Measurements from ENCODE around the gene MARCHF10.

Gene MARCHF10

GRCh38 chr17:62676231-62676943 is 131.7 kb downstream of the MARCHF10 start:
- no peak for DNase-seq

- DNase-seq = no peak
Observed at GRCh38 chr17:62675701-62676100, 132.4 kb downstream of the MARCHF10 start.

GRCh38 chr17:62675260-62675659 is 132.9 kb downstream of the MARCHF10 start:
- DNase-seq = no peak

GRCh38 chr17:62674841-62675240 is 133.3 kb downstream of the MARCHF10 start:
- DNase-seq = no peak

GRCh38 chr17:62674363-62674739 is 133.8 kb downstream of the MARCHF10 start:
- no peak for DNase-seq

GRCh38 chr17:62673614-62674362 is 134.3 kb downstream of the MARCHF10 start:
- no peak for DNase-seq

GRCh38 chr17:62672957-62673356 is 135.2 kb downstream of the MARCHF10 start:
- no peak for DNase-seq

- no peak for DNase-seq
Observed at GRCh38 chr17:62671553-62671952, 136.6 kb downstream of the MARCHF10 start.

GRCh38 chr17:62670202-62670821 is 137.8 kb downstream of the MARCHF10 start:
- DNase-seq = no peak

- DNase-seq = no peak
Observed at GRCh38 chr17:62668091-62668804, 139.9 kb downstream of the MARCHF10 start.

GRCh38 chr17:62666801-62667591 is 141.1 kb downstream of the MARCHF10 start:
- no peak for DNase-seq

- DNase-seq = no peak
Observed at GRCh38 chr17:62666061-62666800, 141.9 kb downstream of the MARCHF10 start.

GRCh38 chr17:62665599-62665998 is 142.5 kb downstream of the MARCHF10 start:
- DNase-seq = no peak

- no peak for DNase-seq
Observed at GRCh38 chr17:62664336-62665120, 143.6 kb downstream of the MARCHF10 start.

- DNase-seq = no peak
Observed at GRCh38 chr17:62663304-62663703, 144.8 kb downstream of the MARCHF10 start.

- no peak for DNase-seq
Observed at GRCh38 chr17:62662855-62663254, 145.3 kb downstream of the MARCHF10 start.

- no peak for DNase-seq
Observed at GRCh38 chr17:62661337-62661736, 146.8 kb downstream of the MARCHF10 start.

GRCh38 chr17:62660629-62661118 is 147.4 kb downstream of the MARCHF10 start:
- DNase-seq = no peak

- DNase-seq = no peak
Observed at GRCh38 chr17:62658136-62658920, 149.8 kb downstream of the MARCHF10 start.

- DNase-seq = no peak
Observed at GRCh38 chr17:62657690-62658089, 150.4 kb downstream of the MARCHF10 start.

Data from inflammatory macrophage (primary cell).